Measurements from ENCODE around the gene FGFR2. TPM values are rescaled to one million over a fixed set of nuclear protein-coding genes. Genes with fewer than 3 reads are reported as not detected.
A peak's percentile ranks its signal among the peaks of the same experiment; 100 is the strongest.

The FGFR2 gene
- total RNA-seq, 1 donor from 2014 or later = 2.9 TPM

GRCh38 chr10:121511460-121511859 is 86.8 kb downstream of the FGFR2 start:
- Mint-ChIP-seq H3K4me1 (ENCODE audit: low read depth) (peaks cover 29% of the 10 kb centered on the region), H3K27me3 (ENCODE audit: low read depth) (peaks cover 1% of the 10 kb centered on the region), H3K27ac (ENCODE audit: unreplicated experiment) (no peak overlapping the region), H3K4me3 (ENCODE audit: unreplicated experiment) (no peak overlapping the region), H3K36me3 (ENCODE audit: low read depth) (no peaks in the 10 kb centered on the region), H3K9me3 (ENCODE audit: low read depth) (no peaks in the 10 kb centered on the region)
- no peak for DNase-seq (ENCODE audit: low spot score)
- TF ChIP-seq CTCF (IDR thresholded peaks at IDR 0.05) = no peak

- Mint-ChIP-seq H3K9me3 (ENCODE audit: low read depth) (no peaks in the 10 kb centered on the region), H3K36me3 (ENCODE audit: low read depth) (no peaks in the 10 kb centered on the region), H3K27ac (ENCODE audit: unreplicated experiment) (no peak overlapping the region), H3K4me3 (ENCODE audit: unreplicated experiment) (peak overlapping the region; percentile 5), H3K27me3 (ENCODE audit: low read depth) (peaks cover 1% of the 10 kb centered on the region), H3K4me1 (ENCODE audit: low read depth) (peaks cover 30% of the 10 kb centered on the region)
- DNase-seq (ENCODE audit: low spot score) = no peak
- TF ChIP-seq CTCF (IDR thresholded peaks at IDR 0.05) = no peak
Observed at GRCh38 chr10:121510201-121510771, 88.0 kb downstream of the FGFR2 start.

- peaks cover 1% of the 10 kb centered on the region for H3K27me3 Mint-ChIP-seq (ENCODE audit: low read depth)
- H3K36me3 Mint-ChIP-seq (ENCODE audit: low read depth) = no peaks in the 10 kb centered on the region
- DNase-seq (ENCODE audit: low spot score) = no peak
- H3K4me3 Mint-ChIP-seq (ENCODE audit: unreplicated experiment) = no peak overlapping the region
- no peak for TF ChIP-seq CTCF (IDR thresholded peaks at IDR 0.05)
- peaks cover 30% of the 10 kb centered on the region for H3K4me1 Mint-ChIP-seq (ENCODE audit: low read depth)
- no peaks in the 10 kb centered on the region for H3K9me3 Mint-ChIP-seq (ENCODE audit: low read depth)
- H3K27ac Mint-ChIP-seq (ENCODE audit: unreplicated experiment) = no peak overlapping the region
Observed at GRCh38 chr10:121509796-121510195, 88.4 kb downstream of the FGFR2 start.

GRCh38 chr10:121509112-121509511 is 89.1 kb downstream of the FGFR2 start:
- no peak for TF ChIP-seq CTCF (IDR thresholded peaks at IDR 0.05)
- Mint-ChIP-seq H3K4me3 (ENCODE audit: unreplicated experiment) (no peak overlapping the region), H3K4me1 (ENCODE audit: low read depth) (peaks cover 29% of the 10 kb centered on the region), H3K27ac (ENCODE audit: unreplicated experiment) (peak overlapping the region; percentile 45), H3K9me3 (ENCODE audit: low read depth) (no peaks in the 10 kb centered on the region), H3K36me3 (ENCODE audit: low read depth) (no peaks in the 10 kb centered on the region), H3K27me3 (ENCODE audit: low read depth) (peaks cover 1% of the 10 kb centered on the region)
- DNase-seq (ENCODE audit: low spot score) = no peak

GRCh38 chr10:121503587-121504051 is 94.6 kb downstream of the FGFR2 start:
- Mint-ChIP-seq H3K27ac (ENCODE audit: unreplicated experiment) (peak overlapping the region; percentile 18), H3K27me3 (ENCODE audit: low read depth) (no peaks in the 10 kb centered on the region), H3K4me1 (ENCODE audit: low read depth) (peaks cover 31% of the 10 kb centered on the region), H3K4me3 (ENCODE audit: unreplicated experiment) (no peak overlapping the region), H3K36me3 (ENCODE audit: low read depth) (no peaks in the 10 kb centered on the region), H3K9me3 (ENCODE audit: low read depth) (no peaks in the 10 kb centered on the region)
- DNase-seq (ENCODE audit: low spot score) = no peak
- TF ChIP-seq CTCF (IDR thresholded peaks at IDR 0.05) = no peak
